Neural progenitor cell (in vitro differentiated cells): ENCODE data around the gene DISP3.

ENCODE experiments used
- EZH2 ChIP-seq: fragments of 200-600 bp; sonication (generic); IDR thresholded peaks from 2 replicates; pipeline ENCODE4 v1.6.1; 2017; ENCODE audit warnings: antibody characterized with exemption, mild to moderate bottlenecking, moderate library complexity
- EZH2phosphoT487 ChIP-seq: fragments of 200-600 bp; sonication (generic); IDR thresholded peaks from 2 replicates; pipeline ENCODE4 v1.6.1; 2017; ENCODE audit warnings: antibody characterized with exemption
- TF ChIP-seq, protein P1 (sequence below): fragments of 200-600 bp; sonication (generic); IDR thresholded peaks from 2 replicates; pipeline ENCODE4 v1.5.1; 2017; ENCODE audit warnings: antibody characterized with exemption, mild to moderate bottlenecking

DNA sequence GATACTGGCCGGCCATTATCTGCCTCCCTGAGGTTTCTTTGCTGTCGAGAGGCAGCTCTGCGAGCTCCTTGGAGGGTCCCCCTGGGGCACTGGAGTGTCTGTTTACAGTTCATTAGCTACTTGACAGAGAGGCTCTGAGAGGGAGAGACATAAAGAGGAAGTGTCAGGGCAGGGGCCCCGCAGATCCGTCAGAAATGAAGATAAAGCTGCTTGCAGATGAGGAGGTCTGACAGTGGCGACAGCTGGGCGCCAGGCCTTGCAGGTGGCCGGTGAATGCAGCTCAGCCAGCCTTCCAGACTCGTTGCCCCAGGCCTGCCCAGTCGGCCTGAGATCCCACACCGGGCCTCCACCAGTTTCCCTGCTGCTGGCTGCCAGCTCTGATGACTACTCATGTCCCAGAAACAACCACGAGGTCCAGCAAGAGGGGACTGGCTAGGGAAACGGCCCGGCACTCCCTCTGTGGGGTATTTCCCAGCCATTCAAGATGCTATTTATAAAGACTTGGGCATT lies 84.7 kb downstream of the DISP3 start:
- TF ChIP-seq, protein P1, sequence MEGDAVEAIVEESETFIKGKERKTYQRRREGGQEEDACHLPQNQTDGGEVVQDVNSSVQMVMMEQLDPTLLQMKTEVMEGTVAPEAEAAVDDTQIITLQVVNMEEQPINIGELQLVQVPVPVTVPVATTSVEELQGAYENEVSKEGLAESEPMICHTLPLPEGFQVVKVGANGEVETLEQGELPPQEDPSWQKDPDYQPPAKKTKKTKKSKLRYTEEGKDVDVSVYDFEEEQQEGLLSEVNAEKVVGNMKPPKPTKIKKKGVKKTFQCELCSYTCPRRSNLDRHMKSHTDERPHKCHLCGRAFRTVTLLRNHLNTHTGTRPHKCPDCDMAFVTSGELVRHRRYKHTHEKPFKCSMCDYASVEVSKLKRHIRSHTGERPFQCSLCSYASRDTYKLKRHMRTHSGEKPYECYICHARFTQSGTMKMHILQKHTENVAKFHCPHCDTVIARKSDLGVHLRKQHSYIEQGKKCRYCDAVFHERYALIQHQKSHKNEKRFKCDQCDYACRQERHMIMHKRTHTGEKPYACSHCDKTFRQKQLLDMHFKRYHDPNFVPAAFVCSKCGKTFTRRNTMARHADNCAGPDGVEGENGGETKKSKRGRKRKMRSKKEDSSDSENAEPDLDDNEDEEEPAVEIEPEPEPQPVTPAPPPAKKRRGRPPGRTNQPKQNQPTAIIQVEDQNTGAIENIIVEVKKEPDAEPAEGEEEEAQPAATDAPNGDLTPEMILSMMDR = no peak
- TF ChIP-seq EZH2 (no peak), EZH2phosphoT487 (no peak)
